Middle frontal gyrus (tissue), 1 donor: ENCODE data around the gene EPB41L5.
"Not testable (repeated sequence)": the region's sequence is repeated elsewhere in the genome, so short reads cannot be mapped to it uniquely, and the experiment has no call there.

Experiments used
- DNase-seq: peaks from one replicate; pipeline ENCODE4 v3.0.0-alpha.2; 2015; ENCODE audit warnings: low spot score; ENCODE audit errors: extremely low spot score

The EPB41L5 gene

GRCh38 chr2:120029672-120030640, 17.1 kb downstream of the EPB41L5 start:
- DNase-seq = no peak

DNA sequence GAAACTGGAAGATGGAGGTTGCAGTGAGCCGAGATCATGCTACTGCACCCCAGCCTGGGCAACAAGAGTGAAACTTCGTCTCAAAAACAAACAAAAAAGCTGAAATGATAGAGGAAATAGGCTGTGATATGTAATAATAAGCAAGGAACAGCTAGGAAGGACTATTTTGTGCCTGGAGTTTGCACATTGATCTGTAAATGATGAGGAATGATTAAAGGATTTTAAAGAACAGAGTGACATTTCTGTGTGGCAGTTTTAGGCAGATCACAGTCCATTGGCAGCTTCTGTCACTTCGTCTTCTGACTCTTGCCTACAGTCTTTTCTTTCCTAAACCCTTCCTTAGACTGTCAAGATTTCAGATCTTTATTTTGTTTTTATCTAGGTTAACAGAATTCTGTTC, 19.4 kb downstream of the EPB41L5 start:
- DNase-seq = no peak

DNA sequence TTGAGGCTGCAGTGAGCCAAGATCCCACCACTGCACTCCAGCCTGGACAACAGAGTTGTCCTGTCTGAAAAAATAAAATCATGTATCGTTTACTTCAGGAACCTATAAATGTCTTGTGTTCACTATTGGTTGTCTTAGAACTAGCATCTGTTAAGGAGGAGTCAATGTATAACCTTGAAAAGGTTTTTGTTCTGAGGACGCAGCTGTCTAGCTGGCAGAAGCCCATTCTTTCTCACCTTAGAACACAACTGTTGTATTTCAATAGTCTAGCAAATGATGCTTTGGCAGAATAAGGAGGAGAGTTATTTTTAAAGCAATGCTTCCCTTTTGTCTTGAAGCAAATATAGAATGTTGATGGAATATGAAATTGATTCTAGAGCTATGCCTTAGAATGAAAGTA, 21.1 kb downstream of the EPB41L5 start:
- no peak for DNase-seq

GRCh38 chr2:120034621-120035020, 21.7 kb downstream of the EPB41L5 start:
- no peak for DNase-seq

DNA sequence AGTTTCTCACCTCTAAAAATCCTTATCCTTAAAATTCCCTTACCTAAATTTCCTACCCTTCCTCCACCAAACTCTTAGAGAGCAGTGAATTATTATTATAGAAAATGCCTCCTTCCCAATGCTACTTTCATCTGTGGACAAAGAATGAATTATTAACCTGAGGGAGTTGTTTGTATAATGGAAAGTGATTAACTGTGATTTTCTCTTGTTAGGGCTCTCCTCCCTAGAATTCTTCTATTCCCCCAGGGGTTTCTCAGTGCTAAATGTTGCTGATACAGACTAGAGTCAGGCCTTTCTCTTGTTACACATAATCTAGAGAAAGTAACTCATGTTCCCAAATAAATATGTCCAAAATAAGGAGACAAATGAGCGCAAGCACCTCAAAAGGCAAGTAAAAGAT, 23.3 kb downstream of the EPB41L5 start:
- no peak for DNase-seq

GRCh38 chr2:120037995-120038541, 25.2 kb downstream of the EPB41L5 start:
- DNase-seq = no peak

DNA sequence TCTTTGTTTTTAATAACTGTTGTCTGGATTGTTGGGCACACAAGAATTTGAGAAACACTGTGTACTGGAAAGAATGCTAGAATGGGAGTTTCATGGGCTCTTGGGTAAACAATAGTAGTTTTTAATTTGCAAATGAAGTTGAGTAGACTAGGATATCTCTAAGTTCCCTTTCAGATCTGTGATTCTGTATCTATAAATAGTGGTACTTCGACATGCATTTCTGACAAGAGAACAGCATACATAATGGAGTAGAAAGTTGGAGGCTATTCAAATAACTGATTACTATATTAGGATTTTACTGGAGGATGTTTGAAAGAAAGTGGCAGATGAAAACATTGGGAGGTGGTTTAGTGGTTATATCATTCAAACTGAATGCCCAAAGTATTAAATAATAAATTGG, 29.5 kb downstream of the EPB41L5 start:
- DNase-seq = no peak

- no peak for DNase-seq
Observed at GRCh38 chr2:120044336-120044735, 31.5 kb downstream of the EPB41L5 start.

- not testable (repeated sequence) for DNase-seq
Observed at GRCh38 chr2:120045775-120046174, 32.9 kb downstream of the EPB41L5 start.

GRCh38 chr2:120046252-120046651, 33.4 kb downstream of the EPB41L5 start:
- not testable (repeated sequence) for DNase-seq

DNA sequence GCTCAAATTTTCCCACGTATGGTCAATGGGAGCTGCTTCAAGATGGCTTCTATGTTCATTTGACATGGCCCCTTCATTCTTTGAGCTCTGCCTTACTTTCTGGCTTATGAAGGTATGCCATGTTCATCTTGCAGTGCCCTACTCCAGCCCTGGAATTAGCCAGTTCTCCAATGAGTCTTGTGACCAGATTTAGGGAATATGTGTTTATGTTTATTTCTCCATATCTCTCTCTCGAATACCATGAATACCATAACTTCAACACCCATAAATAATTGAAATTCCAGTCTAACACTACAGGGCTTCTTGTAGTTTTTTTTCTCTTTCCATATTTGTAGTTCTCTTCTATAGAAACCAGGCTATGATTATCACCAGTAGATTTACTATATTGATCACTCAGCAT, 39.7 kb downstream of the EPB41L5 start:
- no peak for DNase-seq

DNA sequence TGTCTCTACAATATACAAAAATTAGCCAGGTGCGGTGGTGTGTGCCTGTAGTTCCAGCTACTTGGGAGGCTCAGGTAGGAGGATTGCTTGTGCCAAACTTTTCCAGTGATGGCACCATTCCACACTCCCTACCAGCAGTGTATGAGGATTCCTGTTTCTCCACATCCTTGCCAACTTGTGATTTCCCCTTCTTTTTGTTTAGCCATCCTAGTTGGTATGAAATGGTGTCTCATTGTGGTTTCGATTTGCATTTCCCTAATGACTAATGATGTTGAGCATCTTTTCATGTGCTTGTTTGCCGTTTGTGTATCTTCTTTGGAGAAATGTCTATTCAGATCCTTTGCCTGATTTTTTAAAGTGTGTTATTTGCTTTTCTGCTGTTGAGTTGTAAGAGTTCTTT, 41.0 kb downstream of the EPB41L5 start:
- no peak for DNase-seq

DNA sequence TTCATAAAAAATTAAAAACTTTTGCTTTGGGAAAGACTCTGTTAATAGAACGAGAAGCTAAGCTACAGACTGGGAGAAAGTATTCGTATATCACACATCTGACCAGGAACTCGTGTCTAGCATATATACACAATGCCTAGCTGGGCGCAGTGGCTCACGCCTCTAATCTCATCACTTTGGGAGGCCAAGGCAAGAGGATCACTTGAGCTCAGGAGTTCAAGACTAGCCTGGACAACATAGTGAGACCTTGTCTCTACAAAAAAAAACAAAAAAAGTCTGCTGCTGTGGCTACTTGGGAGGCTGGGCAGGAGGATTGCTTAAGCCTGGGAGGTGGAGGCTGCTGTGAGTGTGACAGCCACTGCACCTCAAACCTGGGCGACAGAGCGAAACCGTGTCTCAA, 46.6 kb downstream of the EPB41L5 start:
- DNase-seq = no peak

- DNase-seq = no peak
Observed at GRCh38 chr2:120060088-120060623, 47.3 kb downstream of the EPB41L5 start.

GRCh38 chr2:120064664-120065063, 51.8 kb downstream of the EPB41L5 start:
- no peak for DNase-seq

- no peak for DNase-seq
Observed at GRCh38 chr2:120066800-120067547, 54.1 kb downstream of the EPB41L5 start.

- DNase-seq = not testable (repeated sequence)
Observed at GRCh38 chr2:120068040-120068658, 55.3 kb downstream of the EPB41L5 start.

DNA sequence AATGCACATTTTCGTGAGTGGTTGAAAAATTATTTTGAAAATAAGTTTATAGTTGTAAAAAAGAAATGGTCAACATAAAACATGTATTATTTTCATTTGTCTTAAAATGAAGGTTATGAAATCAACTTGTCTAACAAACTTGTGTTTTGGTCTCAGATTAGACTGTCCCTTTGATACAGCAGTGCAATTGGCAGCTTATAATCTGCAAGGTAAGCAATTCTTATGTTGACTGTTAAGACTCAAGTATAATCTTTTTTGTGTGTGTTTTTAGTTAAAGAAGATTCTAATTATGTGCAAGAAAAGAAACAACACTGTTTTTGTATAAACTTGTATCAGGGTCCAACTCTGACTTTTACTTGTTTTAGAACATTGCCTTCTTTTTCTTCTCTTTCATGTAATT, 62.7 kb downstream of the EPB41L5 start:
- DNase-seq = no peak

DNA sequence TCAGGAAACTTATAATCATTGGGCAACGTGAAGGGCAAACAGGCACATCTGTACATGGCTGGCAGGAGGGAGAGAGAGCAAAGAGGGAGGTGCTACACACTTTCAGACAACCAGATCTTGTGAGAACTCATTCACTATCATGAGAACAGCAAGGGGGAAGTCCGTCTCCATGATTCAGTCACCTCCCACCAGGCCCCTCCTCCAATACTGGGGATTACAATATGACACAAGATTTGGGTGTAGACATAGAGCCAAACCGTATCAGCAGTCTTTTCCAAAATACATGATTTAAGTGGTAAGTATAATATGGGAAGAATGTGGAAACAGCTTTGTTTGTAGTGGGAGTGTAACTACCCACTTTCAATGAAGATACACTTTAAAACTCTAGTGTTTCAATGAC, 65.0 kb downstream of the EPB41L5 start:
- DNase-seq = no peak

- DNase-seq = no peak
Observed at GRCh38 chr2:120079647-120080046, 66.8 kb downstream of the EPB41L5 start.

- DNase-seq = no peak
Observed at GRCh38 chr2:120091436-120091835, 78.6 kb downstream of the EPB41L5 start.
